Left renal pelvis (tissue), 4 donors: ENCODE measurements around the gene CDX2. TPM values are rescaled to one million over a fixed set of nuclear protein-coding genes. Genes with fewer than 3 reads are reported as not detected.

ENCODE experiments used
- DNase-seq, 4 donors: peaks; one replicate each; pipeline ENCODE4 v3.0.0-alpha.2; 2013; ENCODE audit warnings: low read depth in 4 of 4, low spot score in 3 of 4
- polyA plus RNA-seq, 4 donors: library from polyadenylated mRNA; unstranded; fragments of 120-200 nt; gene quantifications; one replicate each; pipeline ENCODE4 v1.2.1, GENCODE V29; 2013; ENCODE audit not compliant: insufficient read length in 4 of 4

The CDX2 gene
- polyA plus RNA-seq, 4 donors = not detected

GRCh38 chr13:27919934-27920676 lies 49.0 kb downstream of the CDX2 start, which contains the start of gene PDX1:
Gene PDX1 (plus strand): TSS chr13:27920000. CDS start chr13:27920139, 139 bp downstream.
- no peak for DNase-seq

GRCh38 chr13:27919659-27919933 lies 49.5 kb downstream of the CDX2 start:
- no peak for DNase-seq

- no peak for DNase-seq
These were observed 50.0 kb downstream of the CDX2 start for GRCh38 chr13:27918918-27919658.

GRCh38 chr13:27918041-27918917 lies 50.8 kb downstream of the CDX2 start:
- DNase-seq = no peak

GRCh38 chr13:27917121-27917947 lies 51.8 kb downstream of the CDX2 start:
- DNase-seq = no peak

GRCh38 chr13:27915301-27916207 lies 53.6 kb downstream of the CDX2 start:
- no peak for DNase-seq

- DNase-seq = no peak
These were observed 56.0 kb downstream of the CDX2 start for GRCh38 chr13:27913160-27913559.

- no peak for DNase-seq
These were observed 57.6 kb downstream of the CDX2 start for GRCh38 chr13:27911521-27911920.

Other genes starting within 250 kb of the CDX2 start
- not detected for gene GSX1, start 176.8 kb downstream of the CDX2 start, polyA plus RNA-seq
- not detected for gene PDX1, start 49.3 kb downstream of the CDX2 start, polyA plus RNA-seq
- not detected for gene URAD, start 19.4 kb upstream of the CDX2 start, polyA plus RNA-seq
- gene FLT3, start 131.3 kb upstream of the CDX2 start, polyA plus RNA-seq = under 1 TPM; 0.19 to 0.58 (median 0.27) TPM
- 10 to 100 TPM; 42.3 to 61.1 (median 55.7) TPM for gene PAN3, start 169.2 kb upstream of the CDX2 start, polyA plus RNA-seq